Body of pancreas (tissue), 4 donors: Measurements from ENCODE around the gene GATAD2A. TPM values are rescaled to one million over a fixed set of nuclear protein-coding genes. Genes with fewer than 3 reads are reported as not detected.
A peak's percentile ranks its signal among the peaks of the same experiment; 100 is the strongest.

ENCODE experiments used
- ATAC-seq: fragments of 150-250 bp; one replicate; pipeline ENCODE4 v1.9.1; 2016
- DNase-seq, 4 donors: peaks; one replicate each; pipeline ENCODE4 v3.0.0-alpha.2; 2019
- H3K27ac ChIP-seq, 4 donors: fragments of 200-600 bp; sonication (generic); 1 replicate in 3 of 4; 2 replicates in 1 of 4; pipeline versions ENCODE4 v1.5.1 to v1.6.1; 2016 to 2019; ENCODE audit warnings: mild to moderate bottlenecking in 1 of 4, mixed read lengths in 1 of 4, moderate library complexity in 1 of 4
- H3K27me3 ChIP-seq, 2 donors: fragments of 200-600 bp; sonication (generic); one replicate each; pipeline ENCODE4 v1.6.0; 2016; ENCODE audit warnings: mild to moderate bottlenecking in 1 of 2
- H3K36me3 ChIP-seq, 2 donors: fragments of 200-600 bp; sonication (generic); replicated peaks in 1 of 2; 2 replicates each; pipeline ENCODE4 v1.5.1; 2016; ENCODE audit warnings: low read depth in 2 of 2; ENCODE audit not compliant: insufficient read depth in 1 of 2
- H3K4me1 ChIP-seq: fragments of 200-600 bp; sonication (generic); one replicate; pipeline ENCODE4 v1.6.0; 2016
- H3K4me3 ChIP-seq, 2 donors: fragments of 200-600 bp; sonication (generic); 1 replicate in 1 of 2; 2 replicates in 1 of 2; pipeline ENCODE4 v1.5.1; 2016 to 2019
- H3K9me3 ChIP-seq, 3 donors: fragments of 200-600 bp; sonication (generic); 1 replicate in 2 of 3; 2 replicates in 1 of 3; pipeline ENCODE4 v1.5.1; 2016
- CTCF ChIP-seq, 7 experiments: fragments of 450-650 bp in 4 of 7; fragments of 200-600 bp in 3 of 7; sonication (generic) in 3 of 7; IDR thresholded peaks; one replicate each; pipeline ENCODE4 v1.5.1; 2016 to 2019; ENCODE audit warnings: antibody characterized with exemption in 7 of 7
- POLR2A ChIP-seq, 3 donors: fragments of 450-650 bp; IDR thresholded peaks; one replicate each; pipeline ENCODE4 v1.6.1; 2016; ENCODE audit warnings: antibody characterized with exemption in 3 of 3, mild to moderate bottlenecking in 2 of 3
- WGBS, 2 donors: methylation state at CpG; one replicate each; pipeline ENCODE4 v1.1.5; 2017; 5-methylcytosine and 5-hydroxymethylcytosine counted together
- intact Hi-C: fragments of 100-400 bp; cut with DNase I; formaldehyde crosslinking; loops from one replicate; pipeline ENCODE4 v1.15.1; 2023
- total RNA-seq, 2 donors: library from RNA; depleted of rRNA; stranded (reverse); fragments of >200 nt; gene quantifications; one replicate each; pipeline ENCODE4 v1.1.0, GENCODE V29; 2016

The GATAD2A gene
- total RNA-seq, 2 donors from 2014 or later = 30.0 to 35.8 TPM

GRCh38 chr19:19487077-19487949 lies 81.8 kb downstream of the GATAD2A start:
- Histone ChIP-seq H3K36me3 (no peaks in the 10 kb centered on the region), H3K27ac (peak overlapping the region in 3 of 4 donors; percentile 69 to 88 (median 85)), H3K27me3 (no peaks in the 10 kb centered on the region), H3K9me3 (no peaks in the 10 kb centered on the region), H3K4me1 (peaks cover 55% of the 10 kb centered on the region), H3K4me3 (no peak overlapping the region)
- ATAC-seq (no peak), DNase-seq (no peak)
- 68 to 74% methylated on average over 3 to 8 of the region's 9 CpGs for WGBS, 2 donors
- intact Hi-C loops = no loop called here
- TF ChIP-seq CTCF (IDR thresholded peaks at IDR 0.05) (no peak), POLR2A (IDR thresholded peaks at IDR 0.05) (no peak)

GRCh38 chr19:19487950-19488874 lies 82.7 kb downstream of the GATAD2A start:
- intact Hi-C loops = no loop called here
- DNase-seq (peak; percentile 51 to 65 (median 58)), ATAC-seq (peak; percentile 12)
- H3K27ac ChIP-seq = peak overlapping the region; percentile 53 to 88 (median 77)
- no peaks in the 10 kb centered on the region for H3K27me3 ChIP-seq
- no peak for TF ChIP-seq POLR2A (IDR thresholded peaks at IDR 0.05)
- TF ChIP-seq CTCF (IDR thresholded peaks at IDR 0.05) = no peak
- peaks cover 0 to 2% of the 10 kb centered on the region in 2 donors for H3K36me3 ChIP-seq
- H3K4me1 ChIP-seq = peaks cover 55% of the 10 kb centered on the region
- no peak overlapping the region for H3K4me3 ChIP-seq
- WGBS, 2 donors = 45 to 56% methylated on average over 8 to 20 of the region's 20 CpGs
- H3K9me3 ChIP-seq = no peaks in the 10 kb centered on the region

GRCh38 chr19:19488875-19489690 lies 83.6 kb downstream of the GATAD2A start:
- Histone ChIP-seq H3K27ac (peak overlapping the region; percentile 66 to 88 (median 77)), H3K27me3 (no peaks in the 10 kb centered on the region), H3K4me3 (no peak overlapping the region), H3K4me1 (peaks cover 55% of the 10 kb centered on the region), H3K36me3 (peaks cover 0 to 6% of the 10 kb centered on the region in 2 donors), H3K9me3 (no peaks in the 10 kb centered on the region)
- DNase-seq (peak; percentile 70 to 89 (median 76)), ATAC-seq (peak; percentile 74)
- peak in 2 of 3 donors; percentile 23 to 27 for TF ChIP-seq POLR2A (IDR thresholded peaks at IDR 0.05)
- TF ChIP-seq CTCF (IDR thresholded peaks at IDR 0.05) = no peak
- WGBS, 2 donors = 24 to 36% methylated on average over 12 to 14 of the region's 14 CpGs
- intact Hi-C loops = no loop called here

- H3K4me1 ChIP-seq = peaks cover 54% of the 10 kb centered on the region
- intact Hi-C loops = loop anchor here (5.0 kb wide), 1 partner anchor 123 kb away; no protein-coding TSS in a partner anchor
- DNase-seq = peak in 2 of 4 donors; percentile 40 to 41
- no peak overlapping the region for H3K4me3 ChIP-seq
- no peaks in the 10 kb centered on the region for H3K27me3 ChIP-seq
- no peaks in the 10 kb centered on the region for H3K9me3 ChIP-seq
- WGBS, 2 donors = 29 to 40% methylated on average over 7 to 9 of the region's 9 CpGs
- ATAC-seq = peak; percentile 12
- H3K36me3 ChIP-seq = peaks cover 4 to 12% of the 10 kb centered on the region in 2 donors
- TF ChIP-seq CTCF (IDR thresholded peaks at IDR 0.05) (no peak), POLR2A (IDR thresholded peaks at IDR 0.05) (no peak)
- H3K27ac ChIP-seq = peak overlapping the region; percentile 66 to 88 (median 77)
Measured at GRCh38 chr19:19489804-19490204, 84.3 kb downstream of the GATAD2A start.
